ENCODE results near the gene RD3L.
"Not testable (repeated sequence)": the region's sequence is repeated elsewhere in the genome, so short reads cannot be mapped to it uniquely, and the experiment has no call there.

RD3L gene

GRCh38 chr14:103927566-103927965, 14.8 kb downstream of the RD3L start:
- DNase-seq: no peak

- DNase-seq: no peak
Observed at GRCh38 chr14:103925316-103925715, 17.0 kb downstream of the RD3L start.

GRCh38 chr14:103923863-103924262, 18.5 kb downstream of the RD3L start:
- DNase-seq: no peak

GRCh38 chr14:103921855-103922200, 20.5 kb downstream of the RD3L start:
- DNase-seq: not testable (repeated sequence)

GRCh38 chr14:103920981-103921854, 21.1 kb downstream of the RD3L start:
- DNase-seq: peak; percentile 98

GRCh38 chr14:103916636-103917262, 25.6 kb downstream of the RD3L start:
- no peak for DNase-seq

- no peak for DNase-seq
Observed at GRCh38 chr14:103915616-103916015, 26.7 kb downstream of the RD3L start.

- no peak for DNase-seq
Observed at GRCh38 chr14:103910984-103911383, 31.3 kb downstream of the RD3L start.

GRCh38 chr14:103910262-103910935, 31.9 kb downstream of the RD3L start:
- peak; percentile 86 for DNase-seq

GRCh38 chr14:103909531-103910261, 32.6 kb downstream of the RD3L start:
- DNase-seq: no peak

GRCh38 chr14:103908580-103908979, 33.7 kb downstream of the RD3L start:
- DNase-seq: no peak

- no peak for DNase-seq
Observed at GRCh38 chr14:103905842-103906456, 36.4 kb downstream of the RD3L start.

GRCh38 chr14:103904493-103905107, 37.7 kb downstream of the RD3L start:
- no peak for DNase-seq

- DNase-seq: no peak
Observed at GRCh38 chr14:103899833-103900232, 42.5 kb downstream of the RD3L start.

- DNase-seq: no peak
Observed at GRCh38 chr14:103899316-103899715, 43.0 kb downstream of the RD3L start.

- no peak for DNase-seq
Observed at GRCh38 chr14:103898711-103899110, 43.6 kb downstream of the RD3L start.

- DNase-seq: no peak
Observed at GRCh38 chr14:103898204-103898603, 44.1 kb downstream of the RD3L start.

- no peak for DNase-seq
Observed at GRCh38 chr14:103897075-103897947, 45.0 kb downstream of the RD3L start.

GRCh38 chr14:103896578-103896977, 45.8 kb downstream of the RD3L start:
- no peak for DNase-seq

- no peak for DNase-seq
Observed at GRCh38 chr14:103894723-103895059, 47.6 kb downstream of the RD3L start.

- DNase-seq: no peak
Observed at GRCh38 chr14:103894034-103894722, 48.2 kb downstream of the RD3L start.
